ENCODE data around the gene CALU.

- TF ChIP-seq CTCF (conservative IDR thresholded peaks at IDR 0.05 in 1 of 2, IDR thresholded peaks at IDR 0.05 in 1 of 2; ENCODE audit: extremely low read depth in 1 of 2, insufficient read depth in 1 of 2, low read depth in 1 of 2, low read length in 2 of 2) (no peak), EZH2 (IDR thresholded peaks at IDR 0.05; ENCODE audit: borderline replicate concordance, low read length) (no peak)
Observed at GRCh38 chr7:128726059-128726736, 13.0 kb upstream of the CALU start.
